GM21367 (cell line): ENCODE measurements around the gene ADAM33.

Experiments
- ATAC-seq: cut with Tn5 transposase; IDR thresholded peaks from one replicate; pipeline ENCODE4 v1.9.1; 2021; ENCODE audit not compliant: unreplicated experiment

Gene ADAM33

GRCh38 chr20:3681931-3682781 is at the start of gene ADAM33:
TSS of gene ADAM33 (minus strand) at chr20:3682010. CDS start at chr20:3682004, 6 bp downstream.
- no peak for ATAC-seq

- ATAC-seq: no peak
Measured at GRCh38 chr20:3730803-3731672, 49.2 kb upstream of the ADAM33 start.

- no peak for ATAC-seq
Measured at GRCh38 chr20:3729811-3730540, 48.2 kb upstream of the ADAM33 start.

GRCh38 chr20:3729378-3729777 is 47.6 kb upstream of the ADAM33 start:
- no peak for ATAC-seq

GRCh38 chr20:3728876-3729275 is 47.1 kb upstream of the ADAM33 start:
- ATAC-seq: no peak

GRCh38 chr20:3728354-3728753 is 46.5 kb upstream of the ADAM33 start:
- ATAC-seq: no peak

- ATAC-seq: no peak
Measured at GRCh38 chr20:3727401-3728021, 45.7 kb upstream of the ADAM33 start.

- ATAC-seq: no peak
Measured at GRCh38 chr20:3724356-3724755, 42.5 kb upstream of the ADAM33 start.

- ATAC-seq: no peak
Measured at GRCh38 chr20:3723284-3723683, 41.5 kb upstream of the ADAM33 start.

GRCh38 chr20:3721912-3722311 is 40.1 kb upstream of the ADAM33 start:
- ATAC-seq: no peak

- ATAC-seq: no peak
Measured at GRCh38 chr20:3720626-3721025, 38.8 kb upstream of the ADAM33 start.

- no peak for ATAC-seq
Measured at GRCh38 chr20:3720068-3720467, 38.3 kb upstream of the ADAM33 start.

- no peak for ATAC-seq
Measured at GRCh38 chr20:3719046-3719445, 37.2 kb upstream of the ADAM33 start.

GRCh38 chr20:3716195-3716834 is 34.5 kb upstream of the ADAM33 start:
- ATAC-seq: no peak

- ATAC-seq: no peak
Measured at GRCh38 chr20:3714092-3714491, 32.3 kb upstream of the ADAM33 start.

- no peak for ATAC-seq
Measured at GRCh38 chr20:3712279-3712873, 30.6 kb upstream of the ADAM33 start, which contains the start of gene SIGLEC1. TSS of gene SIGLEC1 (minus strand) at chr20:3712600. CDS start at chr20:3707128, 5,472 bp downstream.

- ATAC-seq: no peak
Measured at GRCh38 chr20:3711484-3711941, 29.7 kb upstream of the ADAM33 start.

GRCh38 chr20:3710703-3711483 is 29.1 kb upstream of the ADAM33 start:
- ATAC-seq: no peak

GRCh38 chr20:3710011-3710466 is 28.2 kb upstream of the ADAM33 start:
- no peak for ATAC-seq
